H9 (cell line): ENCODE results near the gene SDK2. TPM values are rescaled to one million over a fixed set of nuclear protein-coding genes. Genes with fewer than 3 reads are reported as not detected.

Experiments used
- DNase-seq: peaks from one replicate; pipeline ENCODE4 v3.0.0-alpha.2; 2017
- H2AFZ ChIP-seq: one replicate; pipeline ENCODE4 v1.6.1; 2013; ENCODE audit warnings: mild to moderate bottlenecking, low read length, control low read depth, moderate library complexity
- H2AK5ac ChIP-seq: 2 replicates; pipeline ENCODE4 v1.6.1; 2013; ENCODE audit warnings: low read length, control low read depth, mixed read lengths; ENCODE audit not compliant: insufficient read length
- H2BK120ac ChIP-seq: one replicate; pipeline ENCODE4 v1.6.1; 2013; ENCODE audit warnings: low read depth, mild to moderate bottlenecking, low read length, control low read depth, inconsistent platforms; ENCODE audit not compliant: poor library complexity, severe bottlenecking
- H2BK12ac ChIP-seq: 2 replicates; pipeline ENCODE4 v1.6.1; 2013; ENCODE audit warnings: low read length, control low read depth, mixed read lengths, low read depth; ENCODE audit not compliant: insufficient read length
- H2BK15ac ChIP-seq: 2 replicates; pipeline ENCODE4 v1.6.1; 2013; ENCODE audit warnings: low read depth, low read length, control low read depth
- H2BK20ac ChIP-seq: one replicate; pipeline ENCODE4 v1.6.1; 2013; ENCODE audit warnings: low read depth, mild to moderate bottlenecking, low read length, control low read depth, inconsistent platforms; ENCODE audit not compliant: poor library complexity, severe bottlenecking
- H2BK5ac ChIP-seq: 2 replicates; pipeline ENCODE4 v1.6.1; 2013; ENCODE audit warnings: low read length, control low read depth, mixed read lengths; ENCODE audit not compliant: insufficient read length
- H3K14ac ChIP-seq: 2 replicates; pipeline ENCODE4 v1.6.1; 2013; ENCODE audit warnings: low read length, control low read depth; ENCODE audit not compliant: insufficient read depth
- H3K18ac ChIP-seq: 2 replicates; pipeline ENCODE4 v1.6.1; 2013; ENCODE audit warnings: low read depth, mild to moderate bottlenecking, mixed read lengths, low read length, control low read depth; ENCODE audit not compliant: insufficient read length
- H3K23ac ChIP-seq: 2 replicates; pipeline ENCODE4 v1.6.1; 2013; ENCODE audit warnings: low read length, control low read depth, mixed read lengths, low read depth; ENCODE audit not compliant: insufficient read length
- H3K23me2 ChIP-seq: 2 replicates; pipeline ENCODE4 v1.6.1; 2013; ENCODE audit warnings: low read depth, mild to moderate bottlenecking, mixed read lengths, low read length, control low read depth; ENCODE audit not compliant: insufficient read length, poor library complexity, severe bottlenecking
- H3K27ac ChIP-seq: 2 replicates; pipeline ENCODE4 v1.5.1; 2013; ENCODE audit warnings: low read length, control low read depth, mixed read lengths, low read depth; ENCODE audit not compliant: insufficient read length
- H3K27me3 ChIP-seq: 2 replicates; pipeline ENCODE4 v1.6.1; 2013; ENCODE audit warnings: low read length, control low read depth, inconsistent platforms; ENCODE audit not compliant: insufficient read depth
- H3K4ac ChIP-seq: 2 replicates; pipeline ENCODE4 v1.6.1; 2013; ENCODE audit warnings: low read depth, mild to moderate bottlenecking, control low read depth, inconsistent platforms, low read length, moderate library complexity
- H3K4me1 ChIP-seq: 2 replicates; pipeline ENCODE4 v1.6.1; 2013; ENCODE audit warnings: low read length, control low read depth, inconsistent platforms; ENCODE audit not compliant: insufficient read depth
- H3K4me2 ChIP-seq: 2 replicates; pipeline ENCODE4 v1.6.1; 2013; ENCODE audit warnings: low read length, control low read depth, mixed read lengths; ENCODE audit not compliant: insufficient read length, insufficient read depth
- H3K56ac ChIP-seq: 2 replicates; pipeline ENCODE4 v1.6.1; 2013; ENCODE audit warnings: low read depth, mild to moderate bottlenecking, mixed read lengths, low read length, control low read depth; ENCODE audit not compliant: insufficient read length
- H3K79me1 ChIP-seq: 2 replicates; pipeline ENCODE4 v1.6.1; 2013; ENCODE audit warnings: low read depth, mild to moderate bottlenecking, moderate library complexity, low read length, control low read depth, inconsistent platforms; ENCODE audit not compliant: insufficient read depth, poor library complexity, severe bottlenecking
- H3K79me2 ChIP-seq: 2 replicates; pipeline ENCODE4 v1.6.1; 2013; ENCODE audit warnings: low read length, control low read depth, inconsistent platforms; ENCODE audit not compliant: insufficient read depth
- H3K9ac ChIP-seq: 2 replicates; pipeline ENCODE4 v1.6.1; 2013; ENCODE audit warnings: low read length, control low read depth, mixed read lengths; ENCODE audit not compliant: insufficient read length; ENCODE audit errors: extremely low read depth
- H3K9me3 ChIP-seq: one replicate; pipeline ENCODE4 v1.6.1; 2013; ENCODE audit warnings: low read depth, low read length, inconsistent platforms; ENCODE audit not compliant: control insufficient read depth
- H3T11ph ChIP-seq: one replicate; pipeline ENCODE4 v1.6.1; 2013; ENCODE audit warnings: mild to moderate bottlenecking, low read length, control low read depth, inconsistent platforms
- H4K20me1 ChIP-seq: one replicate; pipeline ENCODE4 v1.6.1; 2013; ENCODE audit not compliant: control insufficient read depth, insufficient read length, insufficient read depth
- H4K5ac ChIP-seq: 2 replicates; pipeline ENCODE4 v1.6.1; 2013; ENCODE audit warnings: low read depth, mild to moderate bottlenecking, mixed read lengths, low read length, control low read depth; ENCODE audit not compliant: insufficient read length
- H4K8ac ChIP-seq: replicated peaks from 2 replicates; pipeline ENCODE4 v1.6.1; 2013; ENCODE audit warnings: low read length, control low read depth, mixed read lengths, low read depth; ENCODE audit not compliant: insufficient read length
- H4K91ac ChIP-seq: 2 replicates; pipeline ENCODE4 v1.6.1; 2013; ENCODE audit warnings: low read depth, mild to moderate bottlenecking, moderate library complexity, mixed read lengths, low read length, control low read depth; ENCODE audit not compliant: insufficient read length
- H3K27ac Mint-ChIP-seq, 3 experiments: 2 replicates in 2 of 3; 3 replicates in 1 of 3; pipeline ENCODE4 v1.8.0; 2020 to 2021; ENCODE audit warnings: mixed read lengths in 3 of 3, mild to moderate bottlenecking in 1 of 3, moderate library complexity in 1 of 3
- H3K27me3 Mint-ChIP-seq: 2 replicates; pipeline ENCODE4 v1.8.0; 2021; ENCODE audit warnings: low read depth, mild to moderate bottlenecking, moderate library complexity, mixed read lengths
- H3K36me3 Mint-ChIP-seq, 3 experiments: 2 replicates in 2 of 3; 3 replicates in 1 of 3; pipeline ENCODE4 v1.8.0; 2020 to 2021; ENCODE audit warnings: low read depth in 3 of 3, mixed read lengths in 3 of 3; ENCODE audit not compliant: insufficient read depth in 1 of 3
- H3K4me1 Mint-ChIP-seq, 2 experiments: 2 replicates each; pipeline ENCODE4 v1.8.0; 2020; ENCODE audit warnings: mixed read lengths in 2 of 2
- H3K4me3 Mint-ChIP-seq, 2 experiments: 2 replicates in 1 of 2; 3 replicates in 1 of 2; pipeline ENCODE4 v1.8.0; 2020 to 2021; ENCODE audit warnings: mild to moderate bottlenecking in 2 of 2, mixed read lengths in 2 of 2, moderate library complexity in 1 of 2
- H3K9me3 Mint-ChIP-seq, 2 experiments: 2 replicates in 1 of 2; 3 replicates in 1 of 2; pipeline ENCODE4 v1.8.0; 2020; ENCODE audit warnings: mild to moderate bottlenecking in 2 of 2, mixed read lengths in 2 of 2, moderate library complexity in 1 of 2
- CTCF ChIP-seq: fragments of 200-600 bp; sonication (generic); conservative IDR thresholded peaks from 3 replicates; pipeline ENCODE4 v1.8.0; 2021; ENCODE audit warnings: antibody characterized with exemption, mild to moderate bottlenecking
- WGBS: extraction: QIAGEN DNeasy Blood & Tissue Kit; methylation state at CpG from one replicate; pipeline ENCODE4 v1.1.7; 2013; ENCODE audit warnings: missing lambda C conversion rate, low lambda C conversion rate, mixed read lengths; ENCODE audit not compliant: insufficient read length; ENCODE audit errors: extremely low coverage; 5-methylcytosine and 5-hydroxymethylcytosine counted together
- total RNA-seq: library from RNA; stranded (reverse); gene quantifications from 2 replicates; pipeline ENCODE4 v1.2.1, GENCODE V29; 2021

Gene SDK2
- total RNA-seq, 1 experiment from 2014 or later: 9.1 TPM

DNA sequence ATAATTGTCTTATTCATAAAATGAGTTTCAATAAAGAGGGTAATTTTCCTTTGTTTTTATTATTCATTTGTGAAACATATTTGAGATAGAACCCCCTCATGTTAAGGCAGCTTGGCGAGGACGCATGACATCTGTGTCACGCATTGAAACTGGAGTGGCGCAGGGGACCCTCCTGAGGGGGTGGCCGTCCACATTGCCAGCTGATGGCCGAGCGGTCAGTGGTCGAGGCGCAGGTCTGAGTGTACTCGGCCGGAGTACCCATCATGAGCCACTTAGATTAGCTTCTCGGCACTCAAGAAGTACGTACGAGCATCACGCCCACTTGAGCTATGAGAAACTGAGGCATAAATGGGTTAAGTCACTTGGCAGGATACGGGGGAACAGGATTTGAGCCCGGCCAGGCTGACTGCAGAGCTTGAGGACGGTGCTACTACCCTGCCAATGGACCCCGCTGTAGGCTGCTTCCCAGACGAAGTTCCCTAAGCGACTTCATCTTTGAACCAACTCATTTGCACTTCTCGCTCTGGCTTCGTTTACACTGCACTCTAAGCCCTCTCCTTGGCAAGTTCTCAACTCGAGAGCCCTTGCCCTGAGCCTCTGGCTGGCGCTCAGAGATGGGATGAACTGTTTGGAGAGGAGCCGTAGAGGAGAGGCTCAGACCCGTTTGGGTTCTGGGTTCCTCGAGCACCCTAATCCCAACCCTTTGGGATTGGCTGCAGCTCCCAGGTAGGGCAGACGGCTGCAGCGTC, 91.8 kb downstream of the SDK2 start:
- no CpG with 5 or more reads among the region's 30 CpGs for WGBS

More for the DNA sequence above, 91.8 kb downstream of the SDK2 start:
- Histone ChIP-seq H4K91ac (no peak overlapping the region), H2BK5ac (no peak overlapping the region), H4K5ac (no peak overlapping the region), H2BK12ac (no peak overlapping the region), H3K56ac (no peak overlapping the region), H3K79me2 (no peaks in the 10 kb centered on the region), H2BK120ac (no peak overlapping the region), H2BK20ac (no peak overlapping the region), H3K9me3 (no peaks in the 10 kb centered on the region), H3K4ac (no peak overlapping the region), H3K79me1 (no peaks in the 10 kb centered on the region), H3K23ac (no peak overlapping the region), H3K27me3 (no peaks in the 10 kb centered on the region), H3K9ac (no peak overlapping the region), H3K14ac (no peak overlapping the region), H4K20me1 (no peaks in the 10 kb centered on the region), H4K8ac (no peak overlapping the region), H3K18ac (no peak overlapping the region), H2AFZ (no peak overlapping the region), H3K4me1 (no peaks in the 10 kb centered on the region), H3T11ph (no peak overlapping the region), H2AK5ac (no peak overlapping the region), H3K4me2 (no peak overlapping the region), H3K27ac (no peak overlapping the region), H3K23me2 (no peaks in the 10 kb centered on the region), H2BK15ac (no peak overlapping the region)
- H3K4me3 Mint-ChIP-seq: no peak overlapping the region
- peaks cover 0 to 11% (median 2%) of the 10 kb centered on the region in 3 experiments; a peak in 4 of 7 replicates for H3K36me3 Mint-ChIP-seq
- H3K9me3 Mint-ChIP-seq: peaks cover 0 to 6% of the 10 kb centered on the region in 2 experiments; a peak in 1 of 5 replicates
- TF ChIP-seq CTCF: no peak
- H3K4me1 Mint-ChIP-seq: peaks cover 29 to 51% of the 10 kb centered on the region in 2 experiments
- no peak for DNase-seq
- no peaks in the 10 kb centered on the region; the same call in 1 of the 2 replicates for H3K27me3 Mint-ChIP-seq
- H3K27ac Mint-ChIP-seq: 0 out of 7 replicates have a peak overlapping the region, but pooled peaks of 1 of the 3 experiments have one; percentile 30
